Natural killer cell (primary cell): ENCODE data around the gene GATD1. TPM values are rescaled to one million over a fixed set of nuclear protein-coding genes. Genes with fewer than 3 reads are reported as not detected.

Experiments
- ATAC-seq, 3 donors: fragments of 150-1000 bp in 2 of 3; fragments of 200-7000 bp in 1 of 3; cut with Tn5 transposase; 1 replicate in 1 of 3; 2 replicates in 2 of 3; pipeline ENCODE4 v1.10.0; 2021; ENCODE audit warnings: mild to moderate bottlenecking in 2 of 3, moderate library complexity in 2 of 3
- DNase-seq, 2 donors: peaks; one replicate each; pipeline versions ENCODE4 v3.0.0 to v3.0.0-alpha.2; 2013 to 2021; ENCODE audit warnings: mixed read lengths in 1 of 2
- H3K27ac ChIP-seq: one replicate; pipeline ENCODE4 v1.5.1; 2013; ENCODE audit warnings: mild to moderate bottlenecking, low read length
- H3K27me3 ChIP-seq: one replicate; pipeline ENCODE4 v1.6.1; 2013; ENCODE audit warnings: low read length; ENCODE audit not compliant: control insufficient read depth, insufficient read depth
- H3K36me3 ChIP-seq: one replicate; pipeline ENCODE4 v1.6.1; 2013; ENCODE audit warnings: low read length; ENCODE audit not compliant: control insufficient read depth, insufficient read depth
- H3K4me1 ChIP-seq: one replicate; pipeline ENCODE4 v1.6.1; 2013; ENCODE audit warnings: low read length; ENCODE audit not compliant: control insufficient read depth, insufficient read depth
- H3K4me3 ChIP-seq: one replicate; pipeline ENCODE4 v1.5.1; 2013; ENCODE audit warnings: low read length
- H3K9me3 ChIP-seq: one replicate; pipeline ENCODE4 v1.6.1; 2013; ENCODE audit warnings: low read length; ENCODE audit not compliant: control insufficient read depth, insufficient read depth
- H3K27ac Mint-ChIP-seq, 2 donors: one replicate each; pipeline ENCODE4 v1.8.0; 2022; ENCODE audit warnings: mild to moderate bottlenecking in 2 of 2, mixed read lengths in 2 of 2, moderate library complexity in 1 of 2
- H3K27me3 Mint-ChIP-seq, 2 donors: one replicate each; pipeline ENCODE4 v1.8.0; 2022; ENCODE audit warnings: low read depth in 2 of 2, mixed read lengths in 2 of 2
- H3K36me3 Mint-ChIP-seq: one replicate; pipeline ENCODE4 v1.8.0; 2022; ENCODE audit warnings: mixed read lengths
- H3K4me1 Mint-ChIP-seq, 2 donors: one replicate each; pipeline ENCODE4 v1.8.0; 2022; ENCODE audit warnings: mixed read lengths in 2 of 2
- H3K4me3 Mint-ChIP-seq: one replicate; pipeline ENCODE4 v1.8.0; 2022; ENCODE audit warnings: mild to moderate bottlenecking, moderate library complexity, mixed read lengths
- H3K9me3 Mint-ChIP-seq, 2 donors: one replicate each; pipeline ENCODE4 v1.8.0; 2022; ENCODE audit warnings: mixed read lengths in 2 of 2
- CTCF ChIP-seq: fragments of 200-600 bp; IDR thresholded peaks from one replicate; pipeline ENCODE4 v1.8.0; 2022; ENCODE audit warnings: antibody characterized with exemption
- WGBS: methylation state at CpG from one replicate; pipeline ENCODE4 v1.1.7; 2013; ENCODE audit warnings: missing lambda C conversion rate; ENCODE audit not compliant: insufficient coverage; 5-methylcytosine and 5-hydroxymethylcytosine counted together
- intact Hi-C: fragments of 100-400 bp; cut with micrococcal nuclease; formaldehyde crosslinking; loops from one replicate; pipeline ENCODE4 v1.14.2; 2022
- total RNA-seq, 4 donors: library from RNA; stranded (reverse); fragments of 120-200 nt in 1 of 4; gene quantifications; one replicate each; pipeline versions ENCODE4 v1.2.3 to v1.2.4, GENCODE V29; 2013 to 2022

GATD1 gene
- total RNA-seq, 3 donors from 2014 or later (not counting 1 experiment from before 2014, with no cell fraction given) = 40.4 to 43.1 (median 42.1) TPM

DNA sequence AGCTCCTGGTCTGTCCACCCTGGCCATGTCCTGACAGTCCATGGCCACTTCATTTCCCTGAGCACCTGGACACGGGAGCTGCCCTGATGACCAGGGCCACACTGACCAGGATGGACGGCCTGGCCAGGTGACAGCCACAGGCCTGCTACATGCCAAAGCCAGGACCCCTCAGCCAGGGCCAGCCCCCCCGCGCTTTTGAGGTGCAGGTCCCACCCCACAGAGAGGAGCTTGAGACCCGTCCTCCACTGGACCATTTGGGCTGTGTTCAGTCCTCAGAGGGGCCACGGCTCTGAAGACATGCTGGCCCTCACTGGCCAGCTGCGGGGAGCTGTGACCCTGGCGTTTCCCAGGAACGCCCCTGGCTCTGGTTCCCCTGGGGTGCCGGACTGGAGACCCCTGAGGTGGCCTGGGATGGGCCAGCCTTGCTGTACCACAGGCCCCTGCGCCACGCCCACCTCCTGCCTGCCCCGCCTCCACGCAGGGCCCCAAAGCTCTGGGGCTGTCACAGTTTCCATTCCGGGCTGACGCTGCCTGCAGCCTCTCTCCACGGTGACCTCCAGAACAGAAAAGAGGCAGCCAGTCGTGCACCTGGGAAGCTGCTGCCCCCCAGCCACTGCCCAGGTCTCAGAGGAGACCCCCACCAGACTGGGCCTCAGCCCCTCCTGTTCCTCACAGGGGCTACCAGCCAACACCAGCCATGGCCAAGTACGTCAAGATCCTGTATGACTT is 53.1 kb downstream of the GATD1 start:
- no peak overlapping the region for H3K4me3 ChIP-seq
- peaks cover 21% of the 10 kb centered on the region for H3K27me3 ChIP-seq
- H3K36me3 ChIP-seq = no peaks in the 10 kb centered on the region
- no peak overlapping the region for H3K27ac ChIP-seq
- TF ChIP-seq CTCF = no peak
- no peak overlapping the region for H3K4me3 Mint-ChIP-seq
- H3K9me3 Mint-ChIP-seq = no peaks in the 10 kb centered on the region
- ATAC-seq (no peak), DNase-seq (peak in 1 of 2 donors; percentile 11)
- H3K9me3 ChIP-seq = no peaks in the 10 kb centered on the region
- WGBS = 82% methylated on average over 19 of the region's 19 CpGs
- peaks cover 7 to 24% of the 10 kb centered on the region in 2 donors for H3K27me3 Mint-ChIP-seq
- H3K4me1 Mint-ChIP-seq = peaks cover 6 to 21% of the 10 kb centered on the region in 2 donors
- H3K36me3 Mint-ChIP-seq = no peaks in the 10 kb centered on the region
- intact Hi-C loops = loop anchor here (10.0 kb wide), 2 partner anchors 69 to 109 kb away; partner anchors contain the start of gene IRF7
- peaks cover 54% of the 10 kb centered on the region for H3K4me1 ChIP-seq
- H3K27ac Mint-ChIP-seq = no peak overlapping the region

DNA sequence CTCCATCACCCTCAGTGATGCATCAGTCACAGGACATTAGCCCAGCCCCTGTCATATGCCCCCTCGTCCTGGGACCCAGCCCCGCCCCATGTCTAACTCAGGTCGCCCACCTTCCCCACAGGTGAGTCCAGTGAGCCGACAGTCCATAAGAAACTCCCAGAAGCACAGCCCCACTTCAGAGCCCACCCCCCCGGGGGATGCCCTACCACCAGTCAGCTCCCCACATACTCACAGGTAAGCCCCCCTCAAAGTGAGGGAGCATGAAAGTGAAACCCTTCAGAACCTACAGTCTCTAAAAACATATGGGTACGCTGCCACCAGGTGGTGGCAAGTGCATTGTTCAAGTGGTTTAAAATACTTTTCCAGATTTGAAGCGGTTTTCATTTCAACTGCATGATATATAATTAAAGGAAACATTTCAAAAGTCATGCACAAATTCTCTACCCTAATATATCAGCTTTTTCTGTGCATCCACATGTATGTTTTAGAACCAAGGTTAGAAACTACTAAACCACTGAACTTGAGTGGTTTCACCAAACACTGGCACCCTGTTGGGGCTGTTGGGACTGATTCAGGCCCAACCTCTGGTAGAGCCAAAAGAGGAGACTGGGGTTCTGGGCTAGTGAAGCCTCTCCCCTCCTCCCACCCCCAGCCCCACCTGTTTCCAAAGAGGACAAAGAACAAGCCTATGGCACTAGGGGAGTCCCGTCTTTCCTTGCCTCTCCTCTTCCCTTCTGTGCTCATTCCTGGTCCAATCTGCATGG is 54.0 kb downstream of the GATD1 start:
- Histone ChIP-seq H3K27ac (no peak overlapping the region), H3K4me1 (peaks cover 52% of the 10 kb centered on the region), H3K36me3 (no peaks in the 10 kb centered on the region), H3K27me3 (peaks cover 21% of the 10 kb centered on the region), H3K9me3 (no peaks in the 10 kb centered on the region), H3K4me3 (no peak overlapping the region)
- TF ChIP-seq CTCF = peak; percentile 68
- H3K9me3 Mint-ChIP-seq = no peaks in the 10 kb centered on the region
- no peaks in the 10 kb centered on the region for H3K36me3 Mint-ChIP-seq
- H3K4me1 Mint-ChIP-seq = peaks cover 6 to 21% of the 10 kb centered on the region in 2 donors
- peak overlapping the region in 1 of 2 donors; percentile 70 for H3K27ac Mint-ChIP-seq
- intact Hi-C loops = loop anchor here (1.0 to 10.0 kb wide), 4 partner anchors 27 to 168 kb away; partner anchors contain the start of gene IRF7
- H3K4me3 Mint-ChIP-seq = peak overlapping the region; percentile 87
- H3K27me3 Mint-ChIP-seq = peaks cover 7 to 26% of the 10 kb centered on the region in 2 donors
- WGBS = 67% methylated on average over 6 of the region's 8 CpGs
- ATAC-seq (peak; percentile 55 to 64 (median 61)), DNase-seq (peak; percentile 54 to 83)

- Histone ChIP-seq H3K36me3 (no peaks in the 10 kb centered on the region), H3K4me1 (peaks cover 43% of the 10 kb centered on the region), H3K27ac (no peak overlapping the region), H3K4me3 (no peak overlapping the region), H3K9me3 (no peaks in the 10 kb centered on the region), H3K27me3 (peaks cover 21% of the 10 kb centered on the region)
- Mint-ChIP-seq H3K9me3 (no peaks in the 10 kb centered on the region), H3K4me1 (peaks cover 6 to 21% of the 10 kb centered on the region in 2 donors), H3K27me3 (peaks cover 7 to 26% of the 10 kb centered on the region in 2 donors), H3K36me3 (no peaks in the 10 kb centered on the region), H3K4me3 (no peak overlapping the region), H3K27ac (no peak overlapping the region)
- WGBS = 63% methylated on average over 18 of the region's 20 CpGs
- TF ChIP-seq CTCF = no peak
- peak in 1 of 2 donors; percentile 7 for DNase-seq
- intact Hi-C loops = loop anchor here (2.0 to 10.0 kb wide), 3 partner anchors 26 to 108 kb away; partner anchors contain the start of gene IRF7
- no peak for ATAC-seq
Observed at GRCh38 chr11:722346-722811, 54.9 kb downstream of the GATD1 start.
